ENCODE results near the gene ITPR1.

The ITPR1 gene

DNA sequence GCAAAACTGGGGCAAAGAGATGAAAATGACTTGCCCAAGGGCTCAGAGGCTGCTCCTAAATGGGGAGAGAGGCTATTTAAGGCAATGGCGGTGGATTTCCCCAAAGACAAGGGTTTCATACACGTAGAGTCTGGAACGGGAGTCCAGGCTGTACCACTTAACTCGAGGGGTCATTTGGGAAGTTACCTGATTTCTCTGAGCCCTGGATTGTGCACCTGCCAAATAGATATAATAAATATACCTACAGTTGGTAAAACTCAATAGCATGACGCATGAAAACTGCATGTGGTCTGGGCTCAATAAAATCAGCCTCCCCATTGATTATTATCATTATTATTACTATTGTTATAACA lies 1.3 kb upstream of the ITPR1 start:
- DNase-seq (ENCODE audit: low read depth) = no peak

DNA sequence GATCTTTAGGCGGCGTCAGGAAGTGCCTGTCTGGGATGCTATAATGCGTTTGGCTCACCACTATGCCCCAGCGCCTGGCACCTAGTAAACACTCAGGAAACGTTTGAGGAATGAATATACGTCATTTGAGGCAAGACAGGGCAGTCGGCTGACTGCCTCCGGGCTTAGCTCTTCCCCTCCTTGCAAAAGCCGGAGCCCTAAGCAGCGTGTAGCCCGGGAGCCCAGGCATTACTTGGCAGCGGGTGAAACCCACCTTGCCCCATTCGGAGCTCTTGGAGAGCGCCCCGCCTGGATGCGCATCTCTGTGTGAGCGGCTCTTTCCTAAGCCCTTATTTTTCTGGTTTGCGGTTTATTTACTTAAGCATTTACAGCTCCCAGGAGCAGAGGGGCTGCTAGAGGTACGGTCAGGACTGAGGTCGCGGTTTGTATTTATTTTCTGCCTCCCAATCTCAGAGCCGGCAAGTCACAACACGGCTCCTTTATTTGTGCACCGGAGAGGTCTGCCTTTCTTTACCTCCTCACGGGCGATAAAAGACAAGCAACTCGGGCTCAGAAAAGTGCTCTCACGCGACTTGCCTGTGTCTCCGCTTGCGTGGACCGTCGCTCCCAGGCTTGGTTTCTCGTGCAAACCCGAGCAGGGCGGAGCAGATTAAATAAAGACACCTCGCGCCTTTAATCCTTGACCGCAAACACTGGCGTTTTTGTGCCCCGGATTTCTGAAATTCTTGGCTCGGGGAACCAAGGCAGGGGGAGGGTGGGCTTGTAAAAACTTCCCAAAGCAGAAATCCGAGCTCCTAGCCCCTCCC lies 737 bp upstream of the ITPR1 start:
- peak; percentile 16 for DNase-seq (ENCODE audit: low read depth)

DNA sequence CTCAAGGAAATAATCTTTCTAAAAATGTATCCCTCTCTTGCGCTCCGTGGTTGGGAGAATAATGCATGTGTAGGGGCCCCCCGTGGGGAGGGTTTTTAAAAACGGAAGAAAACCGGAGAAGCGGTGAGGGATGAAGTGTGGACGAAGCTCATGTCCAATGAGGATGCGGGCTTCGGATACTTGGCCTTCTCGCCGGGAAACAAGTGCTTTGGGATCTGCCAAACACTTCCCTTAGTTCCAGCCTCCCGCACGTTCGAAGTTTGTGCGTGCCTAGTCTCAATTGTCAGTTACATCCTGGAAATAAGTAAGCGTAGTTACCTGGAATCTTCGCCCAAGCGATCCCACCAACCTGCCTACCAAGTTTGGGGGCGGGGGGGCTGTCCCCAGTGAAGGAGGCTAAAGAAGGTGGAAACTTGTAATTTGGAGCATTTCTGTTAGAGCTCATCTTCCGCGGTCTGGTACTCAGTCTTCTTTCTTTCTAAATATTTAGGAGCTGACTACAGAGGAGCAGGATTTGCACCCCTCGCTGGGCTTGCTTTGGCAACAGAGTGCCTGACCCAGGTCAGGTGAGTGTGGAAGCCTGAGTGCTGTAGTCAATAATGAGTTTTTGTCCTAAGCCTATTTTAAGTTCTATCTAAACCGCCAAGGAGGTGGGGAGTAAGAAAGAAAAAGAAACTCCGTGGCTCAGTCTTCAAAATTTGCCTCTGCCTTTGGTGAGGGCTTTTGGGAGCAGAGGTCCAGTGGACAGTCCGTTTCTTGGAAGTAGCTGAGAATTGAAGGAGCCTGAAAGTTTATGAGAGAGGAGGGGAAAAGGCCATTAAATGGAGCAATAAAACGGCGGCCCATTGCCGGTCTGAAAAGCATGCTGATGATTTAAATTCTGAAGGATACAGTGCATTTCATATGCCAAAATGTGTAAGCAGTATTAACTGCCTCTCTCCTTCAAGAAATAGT lies 1.1 kb downstream of the ITPR1 start:
- no peak for DNase-seq (ENCODE audit: low read depth)

DNA sequence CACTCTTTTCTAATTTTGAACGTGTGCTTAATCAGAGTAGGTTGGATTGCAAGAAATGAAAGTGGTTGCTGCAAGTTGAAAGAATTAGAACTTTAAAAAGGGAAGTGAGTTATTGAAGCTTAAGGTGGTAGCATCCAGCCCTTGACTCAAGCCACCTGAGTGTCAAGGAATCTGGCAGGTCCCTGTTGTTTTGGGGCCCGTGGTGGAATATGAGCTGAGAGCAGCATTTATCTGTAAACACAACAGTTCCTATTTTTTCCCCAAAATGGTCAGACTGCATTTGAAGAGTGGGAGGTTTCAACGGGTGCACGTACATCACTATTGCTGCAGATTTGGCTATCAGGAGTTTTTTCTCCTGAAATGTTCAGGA lies 1.7 kb downstream of the ITPR1 start:
- no peak for DNase-seq (ENCODE audit: low read depth)

DNA sequence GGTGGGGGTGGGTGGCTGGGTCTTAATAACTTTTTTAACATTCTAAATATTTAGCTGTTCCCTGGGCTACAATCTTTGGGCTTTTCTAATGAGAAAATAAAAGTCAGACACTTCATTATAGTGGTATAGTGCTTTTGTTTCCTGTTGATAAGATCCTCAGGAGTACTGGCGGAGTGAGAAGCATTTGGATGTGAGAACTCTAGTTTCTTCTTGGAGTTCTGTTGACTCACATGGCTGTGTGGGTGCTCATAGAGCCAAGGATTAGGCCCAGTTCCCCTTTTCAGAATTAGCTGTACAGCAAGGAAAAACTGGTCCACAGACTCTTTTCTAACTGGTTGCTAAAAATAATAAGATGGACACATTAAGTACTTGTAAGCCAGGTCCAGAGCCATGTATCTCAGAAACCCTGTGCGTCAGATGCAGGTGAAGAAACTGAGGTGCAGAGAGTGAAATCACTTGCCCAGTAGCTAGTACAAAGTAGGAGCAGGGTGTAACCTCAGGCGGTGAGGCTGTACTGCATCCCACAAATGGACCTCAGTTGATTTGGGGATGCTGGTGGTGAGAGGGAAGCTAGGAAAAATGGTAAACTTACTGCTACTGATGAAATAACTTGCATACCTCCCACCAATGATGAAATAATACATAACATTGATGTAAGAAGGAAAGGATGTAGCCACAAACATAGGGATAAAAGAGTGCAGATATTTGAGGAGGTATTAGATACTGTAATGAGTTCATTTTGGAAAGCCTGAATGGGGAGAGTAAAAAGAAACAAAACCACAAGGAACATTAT lies 2.3 kb downstream of the ITPR1 start:
- DNase-seq (ENCODE audit: low read depth) = no peak

DNA sequence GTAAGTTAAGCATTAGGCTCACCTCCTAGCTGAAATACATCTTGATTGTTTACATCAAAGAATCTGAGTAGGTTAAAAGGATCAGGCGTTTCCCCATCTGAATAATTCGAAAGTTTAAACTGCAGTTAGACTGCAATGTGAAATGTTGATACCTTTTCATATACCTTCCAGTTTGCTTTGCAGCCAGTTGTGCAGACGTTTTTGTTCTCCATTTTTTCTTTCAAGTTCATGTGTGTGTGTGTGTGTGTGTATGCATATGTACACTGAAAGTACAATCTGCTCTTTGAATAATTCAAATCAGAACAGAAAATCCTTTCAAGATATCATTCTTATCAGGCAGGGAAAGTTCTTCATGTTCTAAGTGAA lies 2.9 kb downstream of the ITPR1 start:
- no peak for DNase-seq (ENCODE audit: low read depth)

DNA sequence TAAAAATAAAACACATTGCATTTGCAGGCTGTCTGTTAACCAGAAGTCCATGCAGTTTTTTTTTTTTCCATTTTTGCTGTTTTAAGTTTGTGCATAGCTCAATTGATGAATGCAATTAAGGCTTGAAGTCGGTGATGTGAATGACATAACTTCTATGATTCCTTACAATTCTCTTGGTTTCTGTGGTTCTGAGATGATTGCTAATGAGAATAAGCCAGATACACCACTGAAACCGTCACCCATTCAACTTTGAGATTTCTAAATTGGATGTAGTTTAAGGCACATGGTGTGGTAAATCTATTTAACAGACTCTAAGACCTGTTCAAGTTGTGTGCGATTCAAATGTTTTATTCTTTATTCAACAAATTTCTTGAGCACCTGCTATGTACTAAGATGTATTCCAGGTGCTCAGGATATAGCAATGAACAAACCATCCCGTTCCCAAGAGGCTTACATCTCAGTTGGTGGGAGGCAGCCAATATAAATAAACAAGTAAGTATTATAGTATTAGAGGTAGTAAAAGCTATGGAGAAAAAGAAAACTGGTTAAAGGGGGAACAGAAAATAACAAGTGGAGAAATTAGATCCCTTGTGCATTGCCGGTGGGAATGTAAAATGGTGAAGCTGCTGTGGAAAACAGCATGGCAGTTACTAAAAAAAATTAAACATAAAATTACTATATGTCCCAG lies 4.0 kb downstream of the ITPR1 start:
- DNase-seq (ENCODE audit: low read depth) = no peak

DNA sequence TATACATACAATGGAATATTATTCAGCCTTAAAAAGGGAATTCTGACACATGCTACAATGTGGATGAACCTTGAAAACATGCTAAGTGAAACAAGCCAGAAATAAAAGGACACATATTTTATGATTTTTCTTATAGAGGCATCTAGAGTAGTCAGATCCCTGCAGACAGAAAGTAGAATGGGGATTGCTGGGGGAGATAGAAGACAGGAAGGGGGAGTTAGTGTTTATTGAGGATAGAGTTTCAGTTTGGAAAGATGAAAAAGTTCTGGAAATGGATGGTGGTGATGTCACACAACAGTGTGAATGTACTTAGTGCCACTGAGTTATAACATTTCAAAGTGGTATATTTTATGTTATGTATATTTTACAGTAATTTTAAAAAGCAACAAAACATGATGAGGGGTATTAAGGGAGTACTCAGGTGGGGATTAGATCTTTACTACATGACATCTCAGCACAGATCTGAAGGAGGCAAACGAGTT lies 4.7 kb downstream of the ITPR1 start:
- DNase-seq (ENCODE audit: low read depth) = no peak

DNA sequence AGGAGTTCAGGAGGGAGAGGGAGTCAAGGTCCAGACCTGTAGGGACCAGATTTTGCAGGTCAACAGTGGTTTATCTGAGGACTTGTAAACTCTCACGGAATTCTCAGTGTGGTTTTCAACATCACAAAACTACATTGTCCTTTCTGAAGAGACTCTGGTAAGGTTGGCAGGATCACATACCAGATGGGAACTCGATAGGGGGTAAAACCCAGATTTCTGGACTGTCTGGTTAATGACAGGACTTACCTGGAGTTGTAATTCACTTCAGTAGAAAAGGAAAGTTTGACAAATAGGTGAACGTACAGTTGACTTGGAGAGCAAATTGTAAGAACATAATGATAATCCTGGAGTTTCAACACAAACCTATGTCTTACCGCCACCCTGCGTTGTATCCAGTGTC lies 5.3 kb downstream of the ITPR1 start:
- no peak for DNase-seq (ENCODE audit: low read depth)

DNA sequence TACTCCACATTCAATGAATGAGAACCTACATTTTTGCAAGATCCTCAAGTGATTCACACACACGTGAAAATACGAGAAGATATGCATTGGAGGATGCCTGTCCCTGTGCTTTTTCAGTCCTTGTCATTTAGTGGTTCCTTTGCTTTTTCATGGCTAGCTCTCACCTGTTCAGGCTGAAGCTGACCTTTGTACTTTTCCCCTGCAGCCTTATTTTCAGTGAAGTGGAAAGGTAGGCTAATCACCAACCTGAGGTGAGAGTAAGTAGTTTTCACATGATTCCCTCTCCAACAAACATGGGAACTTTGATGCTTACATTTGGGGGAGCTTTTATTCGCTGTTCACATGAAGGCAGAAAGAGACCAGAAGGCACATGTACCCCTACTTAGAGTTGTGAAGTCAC lies 8.3 kb downstream of the ITPR1 start:
- DNase-seq (ENCODE audit: low read depth) = no peak

DNA sequence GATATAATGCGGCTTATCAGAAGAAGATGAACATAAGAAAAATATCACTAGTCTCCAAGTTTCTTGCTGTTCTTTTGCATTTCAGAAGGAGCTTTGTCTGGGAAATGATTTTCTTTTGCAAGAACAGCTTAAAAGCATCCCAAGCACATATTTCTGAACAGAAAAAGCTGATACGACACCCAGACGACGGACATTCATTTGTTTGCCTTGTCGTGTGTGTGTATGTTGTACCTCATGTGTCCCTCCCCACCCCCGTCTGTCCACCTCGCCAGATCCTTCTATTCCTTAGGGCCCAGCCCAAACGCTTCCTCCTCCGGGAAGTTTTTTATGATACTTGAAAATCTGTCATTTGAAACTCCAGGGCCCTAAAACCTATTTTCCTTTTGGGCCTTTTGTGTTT lies 8.8 kb downstream of the ITPR1 start:
- DNase-seq (ENCODE audit: low read depth) = no peak

DNA sequence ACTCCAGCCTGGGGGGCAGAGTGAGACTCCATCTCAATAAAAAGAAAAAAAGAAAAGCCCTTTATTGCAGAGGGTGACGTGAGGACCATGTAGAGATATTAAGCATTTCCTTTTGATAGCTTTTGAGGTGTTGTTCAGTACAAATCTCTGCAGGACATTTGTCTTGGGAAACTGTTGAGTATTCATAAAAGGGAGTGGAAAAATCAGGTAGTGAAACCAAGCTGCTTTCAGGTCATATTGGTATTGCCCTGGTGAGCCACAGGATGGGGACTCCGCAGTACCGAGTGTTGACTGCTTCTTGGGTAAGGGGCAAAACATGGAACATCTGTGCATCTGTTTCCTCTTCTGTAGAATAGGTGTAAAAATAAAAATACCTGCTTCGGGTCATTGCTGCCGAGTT lies 9.9 kb downstream of the ITPR1 start:
- DNase-seq (ENCODE audit: low read depth) = no peak

DNA sequence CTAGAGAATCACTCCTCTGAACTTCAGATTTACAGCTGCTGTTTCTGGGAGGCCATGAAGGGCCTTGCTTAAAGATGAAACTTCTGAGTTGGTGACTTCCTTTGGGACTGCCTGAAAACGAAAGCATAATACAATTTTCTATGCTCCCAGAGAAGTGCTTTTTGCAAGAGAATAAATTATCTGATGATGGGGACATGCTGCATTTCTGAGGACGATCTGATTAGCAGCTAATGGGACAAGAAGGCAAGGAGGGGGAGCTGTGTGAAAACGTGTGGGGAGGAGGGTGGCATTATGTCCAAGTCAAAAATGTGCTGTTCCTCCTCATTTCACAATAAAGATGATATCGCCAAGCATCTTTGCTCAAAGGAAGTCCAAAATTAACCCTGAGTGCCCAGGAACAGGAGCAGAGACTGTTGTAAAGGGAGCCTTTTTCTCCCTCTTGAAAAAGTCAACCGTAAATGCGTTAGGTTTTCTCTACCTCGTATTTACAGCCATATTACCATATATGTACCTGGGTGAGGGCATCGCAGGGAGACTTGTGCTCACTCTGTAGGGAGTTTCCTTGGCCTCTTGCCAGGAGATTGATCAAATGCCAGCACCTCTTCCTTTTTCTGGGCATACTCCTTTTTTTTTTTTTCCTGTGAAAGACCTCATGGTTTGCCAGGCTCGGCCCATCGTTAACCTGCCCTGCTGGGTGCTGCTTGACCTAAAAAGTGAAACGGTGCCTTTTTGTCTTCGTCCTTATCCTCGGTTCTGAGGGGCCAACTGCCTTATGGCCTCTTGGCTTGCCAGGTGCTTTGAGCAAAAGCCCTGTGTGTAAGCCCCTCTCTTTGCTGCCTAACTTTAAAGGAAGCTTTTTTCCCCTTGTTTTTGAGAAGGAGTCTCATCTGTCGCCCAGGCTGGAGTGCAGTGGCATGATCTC lies 11.5 kb downstream of the ITPR1 start:
- DNase-seq (ENCODE audit: low read depth) = no peak

DNA sequence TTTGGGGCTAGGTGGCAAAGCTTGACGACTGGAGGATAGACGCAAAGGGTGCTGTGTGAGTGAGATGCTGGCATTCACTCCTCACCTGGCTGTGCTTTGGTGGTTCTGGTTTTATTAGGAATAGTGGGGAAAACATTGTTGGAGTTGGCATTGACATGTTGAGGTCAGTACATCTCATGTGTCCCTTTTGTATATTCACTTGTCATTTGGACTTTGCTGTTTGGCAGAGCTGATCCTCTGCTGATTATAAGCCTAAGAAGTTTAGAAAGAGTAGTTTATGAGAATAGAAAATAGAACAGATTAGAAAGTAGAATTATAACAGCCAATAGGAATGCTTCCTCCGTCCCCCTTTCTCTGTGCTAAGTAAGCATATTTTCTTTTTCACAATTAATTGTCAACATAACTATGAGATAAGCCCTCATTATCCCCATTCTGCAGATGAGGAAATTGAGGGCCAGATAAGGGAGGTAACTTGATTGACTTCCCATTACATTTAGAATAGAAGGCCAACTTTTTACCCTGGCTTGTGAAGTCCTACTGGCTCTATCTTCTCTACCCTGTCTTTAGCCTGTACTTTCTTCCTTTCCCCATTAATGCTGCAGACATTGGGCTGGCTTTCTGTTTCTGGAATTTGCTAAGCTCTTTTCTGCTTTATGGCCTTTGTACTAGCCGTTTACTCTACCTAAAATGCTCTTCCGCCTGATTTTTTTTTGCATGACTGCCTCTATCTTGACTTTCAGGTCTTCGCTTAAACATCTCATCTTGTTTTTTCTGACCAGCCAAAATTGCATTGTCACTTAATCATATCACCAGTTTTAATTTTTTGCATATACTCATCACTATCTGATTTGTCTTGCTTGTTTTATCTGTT lies 12.8 kb downstream of the ITPR1 start:
- no peak for DNase-seq (ENCODE audit: low read depth)

DNA sequence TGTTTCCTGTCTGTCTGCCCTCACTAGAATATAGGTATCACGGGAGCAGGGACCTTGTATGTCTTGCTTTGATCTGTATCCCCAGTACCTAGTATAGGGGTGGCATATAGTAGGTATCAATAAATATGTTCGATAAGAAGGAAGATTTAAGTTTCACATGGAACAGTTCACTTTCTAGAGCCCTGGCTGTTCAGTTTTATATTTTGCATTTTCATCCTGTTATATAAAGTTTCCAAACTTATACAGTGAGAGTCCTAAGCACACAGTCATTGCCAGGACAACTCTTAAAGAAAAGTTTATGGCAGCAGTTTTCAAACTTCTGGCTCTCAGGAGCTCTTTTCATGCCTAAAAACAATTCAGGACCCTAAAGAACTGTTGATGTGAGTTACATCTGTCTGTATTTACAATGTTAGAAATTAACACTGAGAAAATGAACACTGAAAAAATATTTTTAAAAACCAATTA lies 13.4 kb downstream of the ITPR1 start:
- no peak for DNase-seq (ENCODE audit: low read depth)

DNA sequence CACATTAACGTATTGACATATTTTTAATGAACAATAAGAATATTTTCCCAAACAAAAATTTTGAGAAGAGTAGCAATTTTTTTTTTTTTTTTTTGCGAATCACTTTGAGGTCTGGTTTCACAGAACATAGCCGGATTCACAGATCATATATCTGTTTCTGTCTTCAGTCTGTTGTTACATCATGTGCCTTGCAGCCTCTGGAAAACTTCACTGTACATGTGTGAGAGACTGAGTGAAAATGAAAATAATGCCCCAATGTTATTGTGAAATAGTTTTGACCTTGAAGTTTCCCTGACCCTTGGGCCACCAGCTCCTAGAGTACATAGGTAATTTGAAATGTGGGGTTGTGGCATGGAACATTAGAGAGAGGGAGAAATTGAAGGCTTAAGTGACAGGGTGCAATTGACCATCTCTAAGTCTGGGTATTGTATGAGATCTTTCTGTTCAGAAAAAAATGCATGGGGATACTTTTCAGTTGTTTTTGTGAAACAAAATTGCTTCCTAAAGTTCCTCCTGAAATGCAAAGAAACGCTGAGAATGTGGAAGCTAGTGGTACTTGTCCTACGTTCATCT lies 14.0 kb downstream of the ITPR1 start:
- DNase-seq (ENCODE audit: low read depth) = no peak

DNA sequence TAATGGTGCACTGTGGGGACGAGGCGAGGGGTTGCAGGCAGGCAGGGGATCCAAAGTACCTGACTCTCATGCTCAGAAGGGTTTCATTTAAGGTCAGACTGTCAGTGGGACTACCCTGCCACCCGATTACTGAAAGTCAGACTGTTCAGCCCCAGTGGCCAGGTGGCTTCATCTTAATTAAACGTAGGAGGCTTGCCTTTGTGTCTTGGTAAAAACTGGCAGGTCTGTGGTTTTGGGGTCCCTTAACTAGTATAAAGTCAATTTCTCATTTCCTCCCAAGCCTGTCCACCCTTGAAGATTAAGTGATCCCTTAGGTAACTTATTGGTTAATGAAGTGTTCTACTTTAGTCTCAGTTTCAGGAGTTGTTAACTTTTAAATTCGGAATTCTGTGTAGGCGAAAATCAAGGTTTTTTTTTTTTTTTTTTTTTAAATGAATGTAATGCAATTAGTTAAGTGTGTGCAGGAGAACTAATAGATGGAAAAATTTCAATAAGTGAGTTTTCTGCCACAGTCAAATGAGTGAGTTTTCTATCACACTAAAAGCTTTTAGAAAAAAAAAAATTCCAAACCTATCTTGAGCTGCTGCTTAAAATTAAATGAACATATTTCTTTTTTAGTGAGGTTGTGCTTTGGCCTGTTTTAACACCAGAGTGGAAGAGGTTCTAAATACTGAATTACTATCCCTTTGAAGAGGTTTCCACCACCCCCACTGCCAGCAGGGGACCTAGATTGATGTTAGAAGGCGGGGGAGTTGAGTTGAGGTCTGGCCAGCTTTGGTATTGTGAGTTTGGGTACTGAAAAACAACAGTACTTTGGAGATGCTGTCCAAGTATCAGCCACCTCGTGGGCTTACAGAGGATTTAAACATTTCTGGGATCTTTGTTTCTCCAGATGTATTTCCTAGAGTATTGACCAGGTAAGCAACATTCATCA lies 15.2 kb downstream of the ITPR1 start:
- DNase-seq (ENCODE audit: low read depth) = no peak

DNA sequence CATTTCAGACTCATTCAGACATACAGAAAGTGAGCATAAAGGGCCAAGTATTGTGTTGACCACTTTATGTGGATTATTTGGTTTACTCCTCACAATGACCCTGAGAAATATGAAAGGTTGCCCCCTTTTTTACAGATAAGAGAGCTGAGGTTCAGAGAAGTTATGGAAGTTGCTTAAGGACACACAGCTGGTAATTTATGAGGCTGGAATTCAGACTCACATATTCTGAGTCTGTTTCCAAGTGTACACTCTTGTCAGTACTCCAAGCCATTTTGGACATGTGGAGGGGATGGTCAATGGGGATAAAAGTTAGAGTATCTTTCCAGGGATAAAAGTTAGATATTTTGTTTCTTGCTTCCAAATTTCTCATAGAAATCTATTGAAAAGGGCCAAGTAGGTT lies 15.9 kb downstream of the ITPR1 start:
- no peak for DNase-seq (ENCODE audit: low read depth)

Measured in GM04503 (cell line).